ENCODE results near the gene TRIM65. TPM values are rescaled to one million over a fixed set of nuclear protein-coding genes. Genes with fewer than 3 reads are reported as not detected.
A peak's percentile ranks its signal among the peaks of the same experiment; 100 is the strongest.

The TRIM65 gene
- total and polyA plus RNA-seq, 2 of the 13 experiments (the other 11 are each of a cell fraction or from before 2014, with no cell fraction given), result 10.3 to 22.4 TPM

GRCh38 chr17:75876190-75876937, 20.4 kb downstream of the TRIM65 start (continued):
- no peak for TF ChIP-seq PBX2 (CRISPR knock-in tag; IDR thresholded peaks at IDR 0.05)
- no peak for TF ChIP-seq PHF5A (CRISPR knock-in tag; IDR thresholded peaks at IDR 0.05; ENCODE audit: low read depth, unreplicated experiment)
- peak; percentile 49; the same call in 1 of the 2 replicates for TF ChIP-seq ZNF503 (CRISPR knock-in tag; IDR thresholded peaks at IDR 0.05)
- TF ChIP-seq TP53 (CRISPR knock-in tag; conservative IDR thresholded peaks at IDR 0.05), result peak; percentile 52; the same call in 1 of the 2 replicates
- peak; percentile 94 for TF ChIP-seq ZNF263 (CRISPR knock-in tag; IDR thresholded peaks at IDR 0.05)
- TF ChIP-seq ZFY (CRISPR knock-in tag; IDR thresholded peaks at IDR 0.05), result peak; percentile 91
- TF ChIP-seq ARNT2 (CRISPR knock-in tag; IDR thresholded peaks at IDR 0.05; ENCODE audit: low read depth), result peak; percentile 91; the same call in 1 of the 2 replicates
- TF ChIP-seq ZNF704 (CRISPR knock-in tag; IDR thresholded peaks at IDR 0.05; ENCODE audit: borderline replicate concordance), result 0 out of 2 replicates have a peak, but pooled peaks have one; percentile 27
- TF ChIP-seq ETV5 (CRISPR knock-in tag; IDR thresholded peaks at IDR 0.05; ENCODE audit: borderline replicate concordance), result peak; percentile 77; the same call in 1 of the 2 replicates
- no peak; the same call in 1 of the 2 replicates for TF ChIP-seq NKX3-1 (CRISPR knock-in tag; IDR thresholded peaks at IDR 0.05)
- TF ChIP-seq RAD51 (IDR thresholded peaks at IDR 0.05; ENCODE audit: borderline replicate concordance), result no peak
- TF ChIP-seq NCOA5 (CRISPR knock-in tag; IDR thresholded peaks at IDR 0.05), result no peak
- TF ChIP-seq MIER3 (CRISPR knock-in tag; IDR thresholded peaks at IDR 0.05; ENCODE audit: borderline replicate concordance), result peak; percentile 89; the same call in 1 of the 2 replicates
- TF ChIP-seq WIZ (CRISPR knock-in tag; IDR thresholded peaks at IDR 0.05), result no peak; the same call in 1 of the 2 replicates
- peak; percentile 92 for TF ChIP-seq ZMYM4 (CRISPR knock-in tag; IDR thresholded peaks at IDR 0.05)
- TF ChIP-seq HNRNPL (IDR thresholded peaks at IDR 0.05; ENCODE audit: low read depth, low read length), result peak; percentile 87; the same call in 1 of the 2 replicates
- TF ChIP-seq ZNF580 (CRISPR knock-in tag; IDR thresholded peaks at IDR 0.05; ENCODE audit: borderline replicate concordance, low read depth), result peak; percentile 82; the same call in 1 of the 2 replicates
- peak; percentile 96; the same call in 1 of the 2 replicates for TF ChIP-seq ZNF337 (CRISPR knock-in tag; IDR thresholded peaks at IDR 0.05; ENCODE audit: borderline replicate concordance, low read depth)
- TF ChIP-seq AFF4 (CRISPR knock-in tag; IDR thresholded peaks at IDR 0.05), result no peak; the same call in 1 of the 2 replicates

All from HepG2 (cell line).